Renal cortex interstitium (tissue), 11 donors: ENCODE data around the gene DSE. TPM values are rescaled to one million over a fixed set of nuclear protein-coding genes. Genes with fewer than 3 reads are reported as not detected.

Experiments
- DNase-seq, 11 donors: peaks; one replicate each; pipeline ENCODE4 v3.0.0-alpha.2; 2013; ENCODE audit warnings: low read depth in 9 of 11, low spot score in 4 of 11; ENCODE audit errors: extremely low read depth in 1 of 11
- polyA plus RNA-seq, 3 donors: library from polyadenylated mRNA; unstranded; fragments of 120-200 nt; gene quantifications; one replicate each; pipeline ENCODE4 v1.2.1, GENCODE V29; 2013; ENCODE audit not compliant: insufficient read length in 3 of 3

Gene DSE
- polyA plus RNA-seq, 3 donors: 38.7 to 42.5 (median 42.1) TPM

DNA sequence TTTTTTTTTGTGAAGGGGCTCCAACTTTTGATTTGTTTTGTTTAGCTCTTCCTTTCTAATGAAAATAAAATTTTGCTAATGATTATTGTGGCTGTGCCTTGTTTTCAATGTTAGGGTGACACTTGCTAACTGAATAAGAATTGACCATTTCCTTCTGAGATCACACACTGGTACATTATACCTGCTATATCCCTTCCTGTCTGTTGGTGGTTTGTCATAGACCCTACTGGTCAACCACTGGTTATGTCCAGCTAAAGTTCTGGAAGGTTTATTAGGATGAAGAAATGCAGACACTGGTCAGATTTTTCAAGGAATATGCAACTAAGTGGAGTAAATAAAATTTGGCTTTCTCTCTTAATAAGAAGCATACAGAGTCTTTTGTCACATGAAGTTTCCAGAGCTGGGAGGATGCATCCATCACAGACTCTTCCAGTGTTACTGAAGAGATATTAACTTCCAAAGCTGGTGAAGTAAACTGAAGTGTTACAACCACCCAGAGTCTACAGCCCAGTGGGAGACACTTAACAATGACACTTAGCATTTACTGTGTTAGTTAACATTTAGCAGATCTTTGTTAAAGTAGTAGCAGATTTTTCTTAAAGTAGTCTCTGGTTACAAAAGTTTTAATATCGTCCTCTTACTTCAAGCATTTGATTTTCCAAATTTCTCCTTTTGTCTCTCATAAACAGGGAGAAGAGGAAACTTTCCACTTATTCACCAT lies 121.0 kb downstream of the DSE start:
- DNase-seq: no peak

DNA sequence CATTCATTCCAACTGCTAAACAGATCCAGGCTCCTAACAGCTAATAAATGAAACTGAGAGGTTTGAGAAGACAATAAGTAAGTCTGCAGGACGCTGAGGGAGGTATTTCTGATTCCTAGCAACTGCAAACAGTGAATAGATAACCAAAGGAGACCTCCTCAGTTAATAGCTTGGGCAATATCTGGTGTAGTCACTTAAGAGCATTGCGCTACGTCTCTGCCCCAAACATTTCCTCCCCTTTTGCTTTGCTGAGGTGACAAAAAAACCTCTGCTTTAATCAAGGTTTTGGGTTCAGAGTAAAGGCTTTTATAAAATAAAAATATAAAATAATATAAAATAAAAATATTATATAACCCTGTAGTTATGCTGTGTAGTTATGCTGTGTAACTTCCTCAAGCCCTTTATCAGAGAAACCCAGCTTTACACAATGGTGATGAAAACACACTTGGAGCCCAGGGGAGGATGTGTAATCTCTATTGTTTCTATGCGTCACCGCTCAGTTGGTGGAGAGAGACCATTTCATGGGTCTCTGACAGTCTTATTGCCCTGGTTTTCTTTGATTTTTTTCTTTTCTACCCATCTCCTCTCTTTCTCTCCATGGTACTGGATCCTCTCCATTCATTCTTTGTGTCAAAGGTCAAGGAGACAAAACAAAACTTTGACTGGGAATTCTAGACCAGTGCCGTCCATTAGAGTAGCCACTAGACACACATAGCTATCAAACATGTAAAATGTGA lies 121.8 kb downstream of the DSE start:
- no peak for DNase-seq

Other genes starting within 250 kb of the DSE start
- gene COL10A1, start 244.8 kb upstream of the DSE start, polyA plus RNA-seq: under 1 TPM; 0.30 to 0.66 (median 0.48) TPM
- gene TSPYL4, start 116.9 kb upstream of the DSE start, polyA plus RNA-seq: 10 to 100 TPM; 59.6 to 63.2 (median 60.3) TPM
- gene TSPYL1, start 91.0 kb upstream of the DSE start, polyA plus RNA-seq: 100 to 1,000 TPM; 100 to 105 (median 101) TPM
- 1 to 10 TPM; 4.9 to 6.6 (median 5.7) TPM for gene CALHM6, start 90.4 kb downstream of the DSE start, polyA plus RNA-seq
- gene CALHM5, start 140.7 kb downstream of the DSE start, polyA plus RNA-seq: 1 to 10 TPM; 2.3 to 3.4 (median 2.4) TPM
- gene TRAPPC3L, start 174.7 kb downstream of the DSE start, polyA plus RNA-seq: under 1 TPM; 0.20 to 0.50 (median 0.30) TPM
- gene CALHM4, start 182.8 kb downstream of the DSE start, polyA plus RNA-seq: under 1 TPM; 0.58 to 0.88 (median 0.85) TPM
- gene RWDD1, start 200.6 kb downstream of the DSE start, polyA plus RNA-seq: 10 to 100 TPM; 73.8 to 95.4 (median 73.9) TPM
- 1 to 10 TPM; 2.6 to 3.0 (median 2.7) TPM for gene RSPH4A, start 245.5 kb downstream of the DSE start, polyA plus RNA-seq